NCI-H510A (cell line): ENCODE measurements around the gene ZNF407.
A peak's percentile ranks its signal among the peaks of the same experiment; 100 is the strongest.

Experiments used
- DNase-seq: peaks from one replicate; lab custom pipeline; 2025; lab: John Stamatoyannopoulos, UW

The ZNF407 gene

GRCh38 chr18:74679006-74679678, 81.5 kb downstream of the ZNF407 start:
- DNase-seq = no peak

- no peak for DNase-seq
Measured at GRCh38 chr18:74679679-74680076, 82.0 kb downstream of the ZNF407 start.

- peak; percentile 39 for DNase-seq
Measured at GRCh38 chr18:74682141-74682990, 84.7 kb downstream of the ZNF407 start.

- DNase-seq = no peak
Measured at GRCh38 chr18:74682991-74683297, 85.3 kb downstream of the ZNF407 start.

- no peak for DNase-seq
Measured at GRCh38 chr18:74683573-74683972, 85.9 kb downstream of the ZNF407 start.

- DNase-seq = no peak
Measured at GRCh38 chr18:74689251-74689650, 91.6 kb downstream of the ZNF407 start.

GRCh38 chr18:74692367-74693013, 94.8 kb downstream of the ZNF407 start:
- DNase-seq = no peak

DNA sequence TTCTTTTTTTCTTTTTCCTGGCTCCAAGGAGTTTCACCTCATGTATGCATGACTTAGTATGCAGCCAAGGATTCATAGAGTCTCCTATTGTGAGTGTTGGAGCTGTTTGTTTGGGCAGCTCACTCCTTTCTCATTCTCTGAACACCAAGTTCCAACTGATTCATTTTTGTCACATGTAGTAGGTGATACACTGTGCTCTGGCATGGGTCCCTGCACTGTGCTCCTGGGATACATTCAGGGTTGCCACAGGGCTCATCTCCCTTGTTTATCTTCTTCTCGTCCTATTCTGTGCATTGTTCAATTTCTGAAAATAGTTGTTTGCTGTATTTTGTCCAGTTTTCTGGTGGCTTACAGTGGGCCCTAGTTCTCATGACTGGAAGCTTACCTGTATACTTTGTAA, 96.8 kb downstream of the ZNF407 start:
- DNase-seq = no peak

DNA sequence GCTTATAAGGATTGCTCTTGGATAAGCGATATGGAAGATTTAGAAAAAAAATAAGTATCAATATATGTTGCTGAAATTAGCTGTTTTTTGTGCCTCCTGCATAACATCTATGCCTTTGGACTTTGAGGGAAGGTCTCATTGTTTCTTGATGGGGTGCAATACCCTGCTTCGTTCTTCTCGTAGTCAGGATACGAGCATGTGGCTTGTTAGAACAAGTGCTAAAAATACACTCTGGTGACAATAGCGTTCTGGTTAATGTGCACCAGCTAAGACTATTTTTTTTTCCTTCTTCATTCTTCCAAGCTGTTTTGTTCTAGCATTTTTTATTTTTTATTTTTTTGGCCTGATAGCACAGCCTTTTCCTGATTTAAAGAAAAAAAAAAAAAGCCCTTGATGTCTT, 97.5 kb downstream of the ZNF407 start:
- no peak for DNase-seq

DNA sequence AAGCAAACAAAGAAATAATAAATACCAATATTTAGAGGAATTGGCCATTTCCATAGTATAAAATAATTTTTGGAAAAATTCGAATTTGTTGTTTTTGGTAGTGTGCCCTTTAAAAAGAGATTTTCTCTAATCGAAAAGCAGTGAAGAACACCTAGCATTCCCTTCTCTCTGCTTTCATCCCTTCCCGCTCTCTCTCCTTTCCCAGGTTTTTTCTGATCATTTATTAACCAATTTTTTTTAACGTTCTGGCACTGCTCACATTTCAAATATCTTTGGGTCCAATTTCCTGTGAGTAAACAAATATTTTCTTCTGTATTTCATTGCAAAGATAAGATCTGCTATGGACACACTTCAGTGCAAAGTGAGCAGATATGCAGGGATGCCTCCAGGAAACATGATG, 101.2 kb downstream of the ZNF407 start:
- DNase-seq = no peak

DNA sequence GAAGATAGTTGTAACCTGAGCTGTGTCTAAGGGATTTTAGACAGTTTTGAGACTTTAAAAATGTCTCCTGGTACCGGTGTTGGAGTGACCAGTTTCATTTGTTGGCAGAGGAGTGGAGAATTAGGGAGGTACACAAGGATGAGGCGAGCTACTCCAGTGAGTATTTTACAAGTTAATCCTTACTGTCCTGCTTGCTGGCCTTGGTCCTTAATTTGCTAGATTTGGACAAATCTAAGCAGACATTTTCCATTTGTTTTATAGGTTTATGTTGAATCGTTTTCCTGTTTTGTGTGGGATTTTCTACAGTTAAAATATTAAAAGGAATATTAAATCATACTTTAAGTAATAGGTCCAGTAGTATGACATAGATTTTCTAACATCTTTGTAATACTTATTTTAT, 101.8 kb downstream of the ZNF407 start:
- no peak for DNase-seq

DNA sequence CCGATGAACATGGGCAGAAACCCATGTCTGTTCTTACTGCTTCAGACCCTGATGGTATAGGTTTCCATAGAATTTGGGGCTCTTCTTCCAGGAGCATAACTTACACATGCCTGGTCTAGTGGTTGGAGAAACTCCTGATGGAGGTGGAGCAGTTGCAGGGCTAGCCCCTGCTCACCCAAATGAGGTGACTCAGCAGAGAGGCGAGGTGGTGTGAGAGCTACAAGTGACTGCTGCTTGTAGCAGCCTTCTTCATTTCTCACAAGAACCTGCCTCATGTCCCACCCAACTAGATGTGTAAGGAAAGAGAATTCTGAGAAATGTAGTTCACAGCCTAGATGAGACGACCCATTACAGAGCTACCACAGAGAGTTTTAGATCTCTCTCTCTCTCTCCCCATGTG, 105.3 kb downstream of the ZNF407 start:
- no peak for DNase-seq

DNA sequence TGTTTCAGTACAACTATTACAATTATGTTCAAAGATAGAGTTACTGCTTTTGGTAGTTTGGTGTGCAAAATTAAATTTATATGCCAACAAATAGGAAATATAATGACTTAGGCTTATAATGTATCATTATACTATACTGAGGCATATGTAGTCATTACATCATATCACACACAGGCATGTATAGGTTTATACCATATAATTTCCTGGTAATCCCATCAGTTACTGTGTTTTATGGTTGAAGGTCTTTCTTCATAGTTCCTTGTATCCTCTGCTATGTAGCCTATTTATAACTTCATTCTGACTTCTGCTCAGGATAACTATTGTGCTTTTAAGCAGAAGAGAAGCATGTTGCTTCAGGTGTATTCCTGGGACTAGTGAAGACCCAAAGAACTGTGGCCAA, 110.5 kb downstream of the ZNF407 start:
- DNase-seq = no peak

DNA sequence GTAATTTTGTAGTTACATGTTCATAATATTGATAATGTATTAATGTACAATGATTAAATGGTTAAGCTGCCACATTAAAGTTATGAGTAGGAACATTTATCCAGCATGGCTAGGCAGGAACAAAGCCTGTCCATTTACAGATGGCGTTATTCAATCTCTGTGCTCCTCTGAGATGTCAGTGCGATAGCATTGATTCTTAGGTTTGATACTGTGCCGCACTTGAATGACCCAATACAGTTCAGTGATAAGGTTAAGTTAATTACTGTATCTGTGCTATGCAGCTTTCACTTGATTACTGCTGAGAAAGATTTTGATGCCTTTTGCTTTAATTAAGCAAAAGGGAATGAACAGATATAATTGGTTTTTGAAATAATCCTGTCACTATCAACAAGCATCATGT, 111.8 kb downstream of the ZNF407 start:
- DNase-seq = no peak

DNA sequence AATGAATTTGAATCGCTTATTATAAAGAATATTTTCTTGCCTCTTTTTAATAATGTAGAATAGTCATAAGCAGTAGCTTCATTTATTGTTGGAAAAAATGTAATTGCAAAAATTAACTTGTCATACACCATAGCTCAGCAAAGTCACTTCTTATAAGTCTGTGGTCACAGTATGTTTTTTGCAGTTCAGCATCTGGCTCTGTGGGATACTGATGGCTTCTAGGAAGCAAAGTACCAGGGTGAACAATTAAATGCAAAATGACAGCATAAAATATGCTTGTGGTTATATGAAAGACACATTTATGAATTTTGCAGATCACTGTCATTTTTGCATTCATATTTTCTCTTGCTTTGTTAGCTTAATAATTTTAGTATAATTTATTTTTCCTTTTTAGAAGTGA, 116.5 kb downstream of the ZNF407 start:
- DNase-seq = no peak

- no peak for DNase-seq
Measured at GRCh38 chr18:74714791-74715190, 117.1 kb downstream of the ZNF407 start.

- no peak for DNase-seq
Measured at GRCh38 chr18:74715306-74715705, 117.6 kb downstream of the ZNF407 start.

DNA sequence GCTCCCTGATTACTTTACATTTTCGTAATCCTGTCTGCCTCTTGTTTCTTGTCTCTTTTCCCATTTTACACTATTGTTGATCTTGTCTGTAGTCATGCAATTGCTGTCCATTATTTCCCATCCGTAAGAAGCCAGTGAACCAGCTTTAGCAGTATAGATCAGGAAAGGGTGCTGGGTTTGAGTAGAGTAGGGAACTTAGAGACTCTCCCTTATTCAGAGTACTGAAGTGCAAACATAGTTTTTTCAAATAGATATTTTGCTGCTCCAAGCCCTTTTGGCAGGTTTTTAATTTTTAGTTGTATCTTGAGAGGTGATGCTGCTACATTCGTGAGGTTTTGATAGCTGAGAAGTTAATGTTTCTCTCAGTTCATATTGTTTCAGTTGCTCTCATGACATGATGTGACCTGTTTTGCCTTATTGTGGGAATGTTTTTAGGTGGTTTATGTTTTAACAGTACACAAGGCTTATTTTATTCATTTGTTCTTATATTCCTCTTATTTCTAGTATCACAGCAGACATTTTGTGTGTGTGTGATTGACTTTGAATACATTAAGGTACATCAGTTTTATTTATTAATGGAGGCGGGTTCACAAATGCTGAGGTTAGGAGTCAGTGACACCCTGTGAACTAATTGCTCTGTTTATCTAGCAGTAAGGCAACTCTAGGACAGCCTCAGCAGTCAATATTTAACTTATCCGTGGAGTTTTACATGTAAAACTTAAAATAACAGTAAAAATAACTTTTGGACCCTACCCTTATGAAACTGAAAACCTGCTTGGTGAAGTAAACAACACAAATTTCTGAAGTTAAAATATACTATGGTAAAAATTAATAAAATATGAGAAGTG, 118.4 kb downstream of the ZNF407 start:
- DNase-seq = no peak

- no peak for DNase-seq
Measured at GRCh38 chr18:74718312-74718711, 120.6 kb downstream of the ZNF407 start.

- DNase-seq = no peak
Measured at GRCh38 chr18:74722237-74722636, 124.6 kb downstream of the ZNF407 start.

DNA sequence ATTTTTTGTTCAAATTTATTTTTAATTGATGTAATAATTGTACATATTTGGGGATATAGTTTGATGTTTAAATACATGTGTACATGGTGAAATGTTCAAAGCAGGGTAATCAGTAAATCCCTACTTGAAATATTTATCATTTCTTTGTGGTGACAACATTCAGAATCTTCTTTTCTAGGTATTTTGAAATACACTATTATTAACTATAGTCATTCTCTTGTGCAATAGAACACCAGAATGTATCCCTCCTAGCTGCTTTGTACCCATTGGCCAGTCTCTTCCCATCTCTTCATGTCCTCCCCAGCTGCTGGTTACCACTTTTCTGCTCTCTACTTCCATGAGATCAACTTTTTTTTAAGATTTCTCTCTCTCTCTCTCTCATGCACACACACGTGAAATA, 126.5 kb downstream of the ZNF407 start:
- no peak for DNase-seq

DNA sequence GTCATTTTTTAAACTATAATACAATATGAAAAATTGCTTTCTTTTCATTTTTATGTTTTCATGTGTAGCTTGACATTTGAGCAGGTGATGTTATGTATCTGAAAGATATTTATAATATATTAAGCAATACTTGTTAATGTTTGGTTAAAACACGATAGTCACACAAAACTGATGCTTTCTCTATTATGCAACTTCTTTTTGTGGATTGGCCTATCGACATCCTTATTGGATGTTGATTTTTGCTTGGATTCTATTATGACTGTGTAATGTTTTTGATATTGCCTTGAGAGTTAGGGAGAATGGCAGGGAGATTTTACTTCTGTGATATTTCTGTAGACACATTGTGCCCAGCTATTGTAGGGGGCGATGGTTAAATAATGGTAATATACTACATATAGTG, 128.0 kb downstream of the ZNF407 start:
- DNase-seq = no peak
